ENCODE measurements around the gene VWA3B. TPM values are rescaled to one million over a fixed set of nuclear protein-coding genes. Genes with fewer than 3 reads are reported as not detected.
"Not testable (repeated sequence)": the region's sequence is repeated elsewhere in the genome, so short reads cannot be mapped to it uniquely, and the experiment has no call there.

Gene VWA3B
- total RNA-seq, 2 donors from 2014 or later, result 4.0 TPM; not detected in 1

DNA sequence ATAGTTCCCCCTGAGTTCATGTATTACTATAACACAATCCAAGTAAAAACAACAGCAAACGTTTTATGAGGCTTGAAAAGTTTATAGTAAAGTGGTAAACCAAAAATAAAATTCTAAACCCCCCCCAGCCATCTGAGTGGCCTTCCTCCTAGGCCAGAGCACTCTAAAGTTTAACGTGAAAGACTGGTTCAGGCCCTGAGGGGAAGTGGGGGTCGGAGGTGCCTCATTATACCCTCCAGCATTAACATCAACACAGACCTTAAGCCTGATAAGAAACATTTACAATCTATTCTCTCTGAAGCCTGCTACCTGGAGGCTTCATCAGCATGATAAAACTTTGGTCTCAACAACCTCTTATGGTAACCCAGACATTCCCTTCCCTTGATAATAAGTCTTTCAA, 230.2 kb downstream of the VWA3B start:
- H3K27ac ChIP-seq, result no peak overlapping the region
- no peaks in the 10 kb centered on the region for H3K27me3 ChIP-seq (replicated peaks; ENCODE audit: insufficient read depth)
- no peak for DNase-seq (ENCODE audit: low spot score)
- intact Hi-C loops (cut with DNase I), result no loop called here
- no peaks in the 10 kb centered on the region for H3K9me3 ChIP-seq
- 33% methylated on average over 3 of the region's 3 CpGs for WGBS
- no peaks in the 10 kb centered on the region for H3K36me3 ChIP-seq
- no peak overlapping the region for H3K4me3 ChIP-seq
- H3K4me1 ChIP-seq (replicated peaks), result no peaks in the 10 kb centered on the region
- TF ChIP-seq, protein P1, sequence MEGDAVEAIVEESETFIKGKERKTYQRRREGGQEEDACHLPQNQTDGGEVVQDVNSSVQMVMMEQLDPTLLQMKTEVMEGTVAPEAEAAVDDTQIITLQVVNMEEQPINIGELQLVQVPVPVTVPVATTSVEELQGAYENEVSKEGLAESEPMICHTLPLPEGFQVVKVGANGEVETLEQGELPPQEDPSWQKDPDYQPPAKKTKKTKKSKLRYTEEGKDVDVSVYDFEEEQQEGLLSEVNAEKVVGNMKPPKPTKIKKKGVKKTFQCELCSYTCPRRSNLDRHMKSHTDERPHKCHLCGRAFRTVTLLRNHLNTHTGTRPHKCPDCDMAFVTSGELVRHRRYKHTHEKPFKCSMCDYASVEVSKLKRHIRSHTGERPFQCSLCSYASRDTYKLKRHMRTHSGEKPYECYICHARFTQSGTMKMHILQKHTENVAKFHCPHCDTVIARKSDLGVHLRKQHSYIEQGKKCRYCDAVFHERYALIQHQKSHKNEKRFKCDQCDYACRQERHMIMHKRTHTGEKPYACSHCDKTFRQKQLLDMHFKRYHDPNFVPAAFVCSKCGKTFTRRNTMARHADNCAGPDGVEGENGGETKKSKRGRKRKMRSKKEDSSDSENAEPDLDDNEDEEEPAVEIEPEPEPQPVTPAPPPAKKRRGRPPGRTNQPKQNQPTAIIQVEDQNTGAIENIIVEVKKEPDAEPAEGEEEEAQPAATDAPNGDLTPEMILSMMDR (IDR thresholded peaks at IDR 0.05), result no peak
- TF ChIP-seq POLR2AphosphoS5 (IDR thresholded peaks at IDR 0.05) (no peak), POLR2A (IDR thresholded peaks at IDR 0.05) (no peak)

GRCh38 chr2:98320171-98320570, 233.2 kb downstream of the VWA3B start:
- H3K9me3 ChIP-seq; H3K36me3 ChIP-seq; H3K27me3 ChIP-seq (replicated peaks; ENCODE audit: insufficient read depth); H3K27ac ChIP-seq; intact Hi-C loops (cut with DNase I); H3K4me3 ChIP-seq; DNase-seq (ENCODE audit: low spot score); H3K4me1 ChIP-seq (replicated peaks): not testable (repeated sequence)
- WGBS, result 100% methylated on average over 3 of the region's 3 CpGs

- H3K4me1 ChIP-seq (replicated peaks), result no peaks in the 10 kb centered on the region
- no peak overlapping the region for H3K4me3 ChIP-seq
- H3K9me3 ChIP-seq, result no peaks in the 10 kb centered on the region
- no peak for DNase-seq (ENCODE audit: low spot score)
- no peaks in the 10 kb centered on the region for H3K36me3 ChIP-seq
- H3K27ac ChIP-seq, result no peak overlapping the region
- no peaks in the 10 kb centered on the region for H3K27me3 ChIP-seq (replicated peaks; ENCODE audit: insufficient read depth)
- TF ChIP-seq POLR2AphosphoS5 (IDR thresholded peaks at IDR 0.05) (no peak), POLR2A (IDR thresholded peaks at IDR 0.05) (no peak)
- 86% methylated on average over 2 of the region's 2 CpGs for WGBS
- intact Hi-C loops (cut with DNase I), result no loop called here
These were observed 237.2 kb downstream of the VWA3B start for GRCh38 chr2:98324181-98324580.

DNA sequence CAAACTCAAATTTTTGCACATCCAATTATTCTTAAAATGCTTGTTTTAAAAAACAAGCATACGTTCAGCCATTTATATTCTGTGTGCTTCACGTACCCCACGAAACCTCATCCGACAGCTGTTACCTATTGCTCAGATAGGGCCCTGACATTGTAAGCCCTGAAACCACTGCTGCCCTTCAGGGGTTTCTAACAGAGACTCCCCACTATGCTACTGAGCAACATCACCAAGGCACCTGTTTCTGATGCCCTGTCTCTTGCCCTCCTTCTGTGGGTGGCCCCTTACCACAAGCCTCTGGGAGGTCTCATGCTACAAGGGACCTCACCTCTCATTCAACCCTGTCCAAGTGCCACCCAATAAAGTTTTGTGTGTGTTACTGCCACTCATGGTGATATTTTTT, 240.8 kb downstream of the VWA3B start:
- TF ChIP-seq, protein P1 (IDR thresholded peaks at IDR 0.05), result no peak
- TF ChIP-seq POLR2A (IDR thresholded peaks at IDR 0.05), result no peak
- no peak for TF ChIP-seq POLR2AphosphoS5 (IDR thresholded peaks at IDR 0.05)
- intact Hi-C loops (cut with DNase I), result no loop called here
- no peaks in the 10 kb centered on the region for H3K4me1 ChIP-seq (replicated peaks)
- no peaks in the 10 kb centered on the region for H3K9me3 ChIP-seq
- H3K4me3 ChIP-seq, result no peak overlapping the region
- no peaks in the 10 kb centered on the region for H3K27me3 ChIP-seq (replicated peaks; ENCODE audit: insufficient read depth)
- H3K36me3 ChIP-seq, result no peaks in the 10 kb centered on the region
- WGBS, result 95% methylated on average over 4 of the region's 4 CpGs
- no peak overlapping the region for H3K27ac ChIP-seq
- no peak for DNase-seq (ENCODE audit: low spot score)

- H3K27ac ChIP-seq, result no peak overlapping the region
- WGBS, result 89% methylated on average over 4 of the region's 4 CpGs
- no peak for DNase-seq (ENCODE audit: low spot score)
These were observed 242.6 kb downstream of the VWA3B start for GRCh38 chr2:98329549-98329948.

GRCh38 chr2:98332989-98333388, 246.0 kb downstream of the VWA3B start:
- no peak overlapping the region for H3K4me3 ChIP-seq
- DNase-seq (ENCODE audit: low spot score), result no peak
- no peaks in the 10 kb centered on the region for H3K4me1 ChIP-seq (replicated peaks)
- H3K9me3 ChIP-seq, result no peaks in the 10 kb centered on the region
- TF ChIP-seq POLR2AphosphoS5 (IDR thresholded peaks at IDR 0.05), result no peak
- TF ChIP-seq, protein P1 (IDR thresholded peaks at IDR 0.05), result no peak
- TF ChIP-seq POLR2A (IDR thresholded peaks at IDR 0.05), result no peak
- no peaks in the 10 kb centered on the region for H3K27me3 ChIP-seq (replicated peaks; ENCODE audit: insufficient read depth)
- H3K36me3 ChIP-seq, result no peaks in the 10 kb centered on the region
- 90% methylated on average over 5 of the region's 5 CpGs for WGBS
- intact Hi-C loops (cut with DNase I), result no loop called here
- H3K27ac ChIP-seq, result no peak overlapping the region

More at GRCh38 chr2:98329549-98329948, 242.6 kb downstream of the VWA3B start:
- H3K36me3 ChIP-seq, result no peaks in the 10 kb centered on the region
- H3K4me3 ChIP-seq, result no peak overlapping the region
- H3K4me1 ChIP-seq (replicated peaks), result no peaks in the 10 kb centered on the region
- TF ChIP-seq, protein P1 (IDR thresholded peaks at IDR 0.05), result no peak
- TF ChIP-seq POLR2A (IDR thresholded peaks at IDR 0.05) (no peak), POLR2AphosphoS5 (IDR thresholded peaks at IDR 0.05) (no peak)
- no peaks in the 10 kb centered on the region for H3K9me3 ChIP-seq
- intact Hi-C loops (cut with DNase I), result no loop called here
- H3K27me3 ChIP-seq (replicated peaks; ENCODE audit: insufficient read depth), result no peaks in the 10 kb centered on the region

Measured in prostate gland (tissue), 2 donors.